ENCODE data around the gene LRRC27.
"Not testable (repeated sequence)": the region's sequence is repeated elsewhere in the genome, so short reads cannot be mapped to it uniquely, and the experiment has no call there.

LRRC27 gene

DNA sequence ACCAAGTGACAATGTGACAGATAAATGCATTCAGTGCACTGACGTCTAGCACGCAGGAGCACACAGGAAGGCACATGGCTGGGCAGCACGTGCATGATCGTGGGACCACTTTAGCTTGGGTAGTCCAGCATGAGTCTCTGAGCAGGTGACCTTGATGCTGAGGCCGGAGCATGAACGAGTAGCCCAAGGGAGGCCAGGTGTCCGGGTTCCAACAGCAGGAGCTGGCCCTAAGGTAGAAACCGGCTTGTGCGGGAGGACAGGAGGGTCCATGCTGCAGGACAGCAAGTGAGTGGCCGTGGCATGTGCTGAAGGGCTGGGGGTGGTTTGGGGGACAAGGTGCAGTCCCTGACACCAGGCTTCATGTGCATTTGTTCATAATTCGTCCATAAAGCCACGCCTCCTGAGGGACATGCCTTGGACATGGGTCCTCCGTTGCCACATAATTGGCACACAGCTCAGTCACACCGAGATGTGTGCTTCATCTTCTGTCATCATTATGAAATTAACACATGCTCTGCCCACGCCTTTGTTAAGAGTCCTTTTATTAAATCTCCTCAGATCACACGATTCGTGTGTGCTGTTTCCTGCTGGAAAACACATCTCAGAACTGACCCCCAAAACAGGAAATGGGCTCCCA is 21.2 kb upstream of the LRRC27 start:
- in situ Hi-C loops (cut with MboI; ENCODE audit: low pct_unique_long_range_greater_than_20kb, low sequenced_read_pairs, unreplicated experiment), result no loop called here
- peak; percentile 10 for DNase-seq (ENCODE audit: low spot score)
- TF ChIP-seq, protein P1, sequence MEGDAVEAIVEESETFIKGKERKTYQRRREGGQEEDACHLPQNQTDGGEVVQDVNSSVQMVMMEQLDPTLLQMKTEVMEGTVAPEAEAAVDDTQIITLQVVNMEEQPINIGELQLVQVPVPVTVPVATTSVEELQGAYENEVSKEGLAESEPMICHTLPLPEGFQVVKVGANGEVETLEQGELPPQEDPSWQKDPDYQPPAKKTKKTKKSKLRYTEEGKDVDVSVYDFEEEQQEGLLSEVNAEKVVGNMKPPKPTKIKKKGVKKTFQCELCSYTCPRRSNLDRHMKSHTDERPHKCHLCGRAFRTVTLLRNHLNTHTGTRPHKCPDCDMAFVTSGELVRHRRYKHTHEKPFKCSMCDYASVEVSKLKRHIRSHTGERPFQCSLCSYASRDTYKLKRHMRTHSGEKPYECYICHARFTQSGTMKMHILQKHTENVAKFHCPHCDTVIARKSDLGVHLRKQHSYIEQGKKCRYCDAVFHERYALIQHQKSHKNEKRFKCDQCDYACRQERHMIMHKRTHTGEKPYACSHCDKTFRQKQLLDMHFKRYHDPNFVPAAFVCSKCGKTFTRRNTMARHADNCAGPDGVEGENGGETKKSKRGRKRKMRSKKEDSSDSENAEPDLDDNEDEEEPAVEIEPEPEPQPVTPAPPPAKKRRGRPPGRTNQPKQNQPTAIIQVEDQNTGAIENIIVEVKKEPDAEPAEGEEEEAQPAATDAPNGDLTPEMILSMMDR (IDR thresholded peaks at IDR 0.05; ENCODE audit: extremely low read depth, insufficient read depth, missing control alignments), result no peak

DNA sequence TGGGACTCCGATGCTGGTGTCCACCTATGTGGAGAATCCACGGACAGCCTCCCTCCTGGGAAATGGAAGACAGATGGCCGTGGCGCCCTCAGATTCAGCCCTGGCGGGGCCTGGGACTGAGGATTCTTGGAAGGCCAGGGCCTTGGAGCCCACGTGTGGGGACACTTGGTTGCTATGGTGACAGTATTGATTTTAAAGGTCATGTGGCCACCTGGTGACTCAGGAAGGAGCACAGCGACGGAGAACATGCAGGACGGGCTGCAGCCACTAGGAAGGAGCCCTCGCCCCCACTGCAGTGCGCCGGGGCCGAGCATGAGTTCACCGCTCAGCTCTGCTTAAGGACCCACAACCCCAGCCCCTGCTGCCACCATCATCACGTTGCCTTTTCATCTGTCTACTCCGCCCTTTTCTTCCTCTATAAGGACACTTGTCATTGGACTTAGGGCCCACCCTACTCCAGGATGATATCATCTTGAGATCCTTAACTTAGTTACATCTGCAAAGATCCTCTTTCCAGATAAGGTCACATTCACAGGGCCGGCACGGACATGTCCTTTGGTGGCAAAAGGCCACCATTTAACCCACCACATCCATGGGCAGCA is 20.6 kb upstream of the LRRC27 start:
- no peak for DNase-seq (ENCODE audit: low spot score)
- in situ Hi-C loops (cut with MboI; ENCODE audit: low pct_unique_long_range_greater_than_20kb, low sequenced_read_pairs, unreplicated experiment), result no loop called here
- TF ChIP-seq, protein P1 (IDR thresholded peaks at IDR 0.05; ENCODE audit: extremely low read depth, insufficient read depth, missing control alignments), result no peak

DNA sequence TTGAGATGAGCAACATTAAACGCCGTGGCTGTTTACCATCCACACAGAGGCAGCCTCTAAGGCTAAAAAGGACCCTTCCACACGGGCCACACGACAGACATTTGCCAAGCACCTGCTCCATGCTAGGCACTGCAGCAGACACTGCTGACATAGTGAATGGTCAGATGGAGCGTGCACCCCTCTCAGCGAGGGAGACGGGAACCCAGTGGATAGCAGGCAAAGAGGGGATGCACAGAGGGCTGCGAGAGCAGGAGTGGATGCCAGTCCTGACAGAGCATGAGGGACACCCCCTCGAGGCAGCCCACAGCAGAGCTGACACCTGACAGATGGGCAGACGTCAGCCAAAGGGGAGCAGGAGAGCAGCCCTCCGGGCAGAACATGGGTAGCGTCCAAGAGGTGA is 18.7 kb upstream of the LRRC27 start:
- TF ChIP-seq, protein P1 (IDR thresholded peaks at IDR 0.05; ENCODE audit: extremely low read depth, insufficient read depth, missing control alignments), result no peak
- in situ Hi-C loops (cut with MboI; ENCODE audit: low pct_unique_long_range_greater_than_20kb, low sequenced_read_pairs, unreplicated experiment), result no loop called here
- DNase-seq (ENCODE audit: low spot score), result no peak

DNA sequence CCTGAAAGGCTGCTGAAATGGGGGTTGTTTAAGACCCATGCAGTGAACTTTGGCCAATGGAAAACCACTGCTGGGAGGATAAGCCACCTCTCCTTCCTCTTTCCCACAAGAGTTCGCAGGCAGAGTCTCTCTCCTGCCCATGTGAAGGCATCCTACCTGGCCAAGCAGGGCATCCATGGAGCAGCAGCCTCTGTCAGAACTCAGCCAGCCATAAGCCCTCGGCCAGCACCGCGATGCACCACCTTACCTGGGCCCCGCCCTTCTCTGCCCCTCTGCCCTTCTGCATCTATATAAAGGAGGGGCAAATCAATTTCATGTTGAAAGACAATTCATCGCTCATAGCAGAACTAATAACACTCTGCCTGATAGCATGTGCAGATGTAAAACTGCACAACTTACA is 18.1 kb upstream of the LRRC27 start:
- TF ChIP-seq, protein P1 (IDR thresholded peaks at IDR 0.05; ENCODE audit: extremely low read depth, insufficient read depth, missing control alignments), result no peak
- in situ Hi-C loops (cut with MboI; ENCODE audit: low pct_unique_long_range_greater_than_20kb, low sequenced_read_pairs, unreplicated experiment), result no loop called here
- DNase-seq (ENCODE audit: low spot score), result no peak

DNA sequence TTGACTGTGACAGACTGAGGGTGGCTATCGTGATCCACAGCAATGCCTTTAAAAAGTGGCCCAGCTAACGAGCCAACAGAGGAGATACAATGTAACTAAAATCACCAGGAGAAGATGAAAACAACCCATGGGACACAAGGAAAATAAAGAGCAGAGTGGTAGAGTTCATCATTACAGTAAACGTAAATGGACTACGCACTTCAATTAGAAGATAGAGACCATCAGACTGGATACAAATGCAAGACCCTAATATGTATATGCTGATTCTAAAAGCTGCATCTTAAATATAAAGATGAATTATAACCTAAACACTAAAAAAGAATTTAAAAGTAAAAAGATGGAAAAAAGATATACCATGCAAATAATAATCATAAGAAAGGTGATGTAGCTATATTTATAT is 17.7 kb upstream of the LRRC27 start:
- no peak for DNase-seq (ENCODE audit: low spot score)
- TF ChIP-seq, protein P1 (IDR thresholded peaks at IDR 0.05; ENCODE audit: extremely low read depth, insufficient read depth, missing control alignments), result no peak
- in situ Hi-C loops (cut with MboI; ENCODE audit: low pct_unique_long_range_greater_than_20kb, low sequenced_read_pairs, unreplicated experiment), result no loop called here

DNA sequence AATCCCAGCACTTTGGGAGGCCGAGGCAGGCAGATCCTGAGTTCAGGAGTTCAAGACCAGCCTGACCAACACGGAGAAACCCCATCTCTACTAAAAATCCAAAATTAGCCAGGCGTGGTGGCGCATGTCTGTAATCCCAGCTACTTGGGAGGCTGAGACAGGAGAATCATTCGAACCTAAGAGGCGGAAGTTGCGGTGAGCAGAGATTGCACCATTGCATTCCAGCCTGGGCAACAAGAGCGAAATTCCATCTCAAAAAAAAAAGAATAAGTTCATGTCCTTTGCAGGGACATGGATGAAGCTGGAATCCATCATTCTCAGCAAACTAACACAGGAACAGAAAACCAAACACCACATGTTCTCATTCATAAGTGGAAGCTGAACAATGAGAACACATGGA is 17.1 kb upstream of the LRRC27 start:
- in situ Hi-C loops (cut with MboI; ENCODE audit: low pct_unique_long_range_greater_than_20kb, low sequenced_read_pairs, unreplicated experiment); DNase-seq (ENCODE audit: low spot score): not testable (repeated sequence)

DNA sequence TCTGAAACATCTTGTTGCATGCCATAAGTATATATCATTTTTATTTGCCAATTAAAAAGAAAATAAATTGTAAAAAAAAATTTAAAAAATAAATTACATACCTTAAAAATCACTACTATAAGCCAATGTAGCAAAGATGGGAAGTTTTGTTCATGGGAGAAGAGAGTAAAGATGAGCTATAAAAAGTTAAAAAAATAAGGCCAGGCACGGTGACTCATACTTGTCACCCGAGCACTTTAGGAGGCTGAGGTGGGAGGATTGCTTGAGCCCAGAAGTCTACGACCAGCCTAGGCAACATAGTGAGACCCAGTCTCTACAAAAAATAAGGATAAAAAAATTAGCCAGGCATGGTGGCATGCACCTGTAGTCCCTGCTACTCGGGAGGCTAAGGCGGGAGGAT is 15.9 kb upstream of the LRRC27 start:
- in situ Hi-C loops (cut with MboI; ENCODE audit: low pct_unique_long_range_greater_than_20kb, low sequenced_read_pairs, unreplicated experiment), result no loop called here
- TF ChIP-seq, protein P1 (IDR thresholded peaks at IDR 0.05; ENCODE audit: extremely low read depth, insufficient read depth, missing control alignments), result no peak
- no peak for DNase-seq (ENCODE audit: low spot score)

DNA sequence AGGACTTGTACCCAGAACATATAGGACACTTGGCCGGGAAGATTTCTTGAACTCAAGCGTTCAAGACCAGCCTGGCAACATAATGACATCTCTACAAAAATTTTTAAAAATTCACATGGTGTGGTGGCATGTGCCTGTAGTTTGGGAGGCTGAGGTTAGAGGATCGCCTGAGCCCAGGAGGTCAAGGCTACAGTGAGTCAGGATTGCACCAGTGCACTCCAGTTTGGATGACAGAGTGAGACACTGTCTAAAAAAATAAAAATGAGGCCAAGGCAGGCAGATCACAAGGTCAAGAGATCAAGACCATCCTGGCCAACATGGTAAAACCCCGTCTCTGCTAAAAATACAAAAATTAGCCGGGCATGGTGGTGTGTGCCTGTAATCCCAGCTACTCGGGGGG is 14.5 kb upstream of the LRRC27 start:
- in situ Hi-C loops (cut with MboI; ENCODE audit: low pct_unique_long_range_greater_than_20kb, low sequenced_read_pairs, unreplicated experiment); DNase-seq (ENCODE audit: low spot score): not testable (repeated sequence)
